GM12892 (cell line): ENCODE data around the gene GDPD5.

Experiments used
- DNase-seq: peaks from one replicate; pipeline ENCODE4 v3.0.0; 2011; ENCODE audit not compliant: insufficient read length
- FAIRE-seq: peaks from 2 replicates; lab custom pipeline; 2011; peaks lifted over from hg19 to GRCh38; lab: Jason Lieb, UNC
- POLR2A ChIP-seq: IDR thresholded peaks from 2 replicates; pipeline ENCODE4 v1.6.1; 2011; ENCODE audit warnings: low read depth, low read length, control low read depth
- POLR2AphosphoS5 ChIP-seq: IDR thresholded peaks from 2 replicates; pipeline ENCODE4 v1.6.1; 2011; ENCODE audit warnings: low read depth, low read length, control low read depth
- TAF1 ChIP-seq: IDR thresholded peaks from 2 replicates; pipeline ENCODE4 v1.6.1; 2011; ENCODE audit warnings: low read depth, mild to moderate bottlenecking, control low read depth, low read length, borderline replicate concordance

Gene GDPD5

GRCh38 chr11:75490221-75491181 is 35.2 kb downstream of the GDPD5 start:
- no peak for TF ChIP-seq POLR2A
- TF ChIP-seq TAF1, result 0 out of 2 replicates have a peak, but pooled peaks have one; percentile 16
- no peak for FAIRE-seq
- DNase-seq, result no peak

DNA sequence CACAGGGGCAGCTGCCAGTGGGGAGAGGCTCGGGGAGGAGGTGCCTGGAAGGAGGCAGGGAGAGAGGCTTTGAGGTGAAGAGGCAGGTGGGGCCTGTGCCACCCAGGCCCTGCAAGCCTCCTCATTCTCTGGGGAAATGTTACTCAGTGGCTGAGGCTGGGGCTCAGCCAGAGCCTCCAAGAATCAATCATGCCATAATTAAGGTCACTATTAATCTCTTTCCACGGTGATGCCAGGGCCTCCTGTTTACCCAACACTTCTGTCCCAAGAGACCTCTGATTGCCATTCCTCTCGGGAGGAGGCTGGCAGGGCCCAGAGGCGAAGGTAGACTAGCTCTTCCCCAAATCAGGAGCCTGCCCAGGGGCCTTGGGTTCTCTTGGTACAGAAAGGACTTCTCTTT is 38.4 kb downstream of the GDPD5 start:
- FAIRE-seq (no peak), DNase-seq (no peak)
- no peak for TF ChIP-seq POLR2AphosphoS5
- TF ChIP-seq POLR2A, result no peak
- TF ChIP-seq TAF1, result no peak

DNA sequence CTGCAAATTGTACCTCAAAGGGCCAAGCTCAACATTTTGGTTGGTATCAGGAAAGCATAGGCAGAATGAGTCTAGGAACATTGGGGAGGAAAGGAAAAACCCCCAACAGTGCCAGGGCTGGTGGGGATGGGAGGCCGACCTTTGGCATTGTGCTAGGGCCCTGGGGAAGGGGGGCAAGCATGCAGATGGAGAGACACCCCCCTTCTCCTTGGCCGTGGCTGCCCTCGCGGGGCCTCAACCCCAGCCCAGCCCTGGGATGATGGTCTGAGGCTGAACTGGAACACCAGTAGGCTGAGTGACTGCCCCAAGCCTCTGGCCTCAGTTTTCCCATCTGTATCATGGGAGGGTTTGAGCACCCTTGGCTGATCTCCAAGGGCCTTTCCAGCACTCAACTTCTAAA is 40.0 kb downstream of the GDPD5 start:
- no peak for DNase-seq
- TF ChIP-seq POLR2A, result no peak
- no peak for TF ChIP-seq TAF1
- no peak for TF ChIP-seq POLR2AphosphoS5
- no peak for FAIRE-seq

GRCh38 chr11:75482931-75483469 is 42.7 kb downstream of the GDPD5 start:
- no peak for DNase-seq
- no peak for TF ChIP-seq POLR2AphosphoS5
- TF ChIP-seq POLR2A, result no peak
- TF ChIP-seq TAF1, result no peak
- no peak for FAIRE-seq

DNA sequence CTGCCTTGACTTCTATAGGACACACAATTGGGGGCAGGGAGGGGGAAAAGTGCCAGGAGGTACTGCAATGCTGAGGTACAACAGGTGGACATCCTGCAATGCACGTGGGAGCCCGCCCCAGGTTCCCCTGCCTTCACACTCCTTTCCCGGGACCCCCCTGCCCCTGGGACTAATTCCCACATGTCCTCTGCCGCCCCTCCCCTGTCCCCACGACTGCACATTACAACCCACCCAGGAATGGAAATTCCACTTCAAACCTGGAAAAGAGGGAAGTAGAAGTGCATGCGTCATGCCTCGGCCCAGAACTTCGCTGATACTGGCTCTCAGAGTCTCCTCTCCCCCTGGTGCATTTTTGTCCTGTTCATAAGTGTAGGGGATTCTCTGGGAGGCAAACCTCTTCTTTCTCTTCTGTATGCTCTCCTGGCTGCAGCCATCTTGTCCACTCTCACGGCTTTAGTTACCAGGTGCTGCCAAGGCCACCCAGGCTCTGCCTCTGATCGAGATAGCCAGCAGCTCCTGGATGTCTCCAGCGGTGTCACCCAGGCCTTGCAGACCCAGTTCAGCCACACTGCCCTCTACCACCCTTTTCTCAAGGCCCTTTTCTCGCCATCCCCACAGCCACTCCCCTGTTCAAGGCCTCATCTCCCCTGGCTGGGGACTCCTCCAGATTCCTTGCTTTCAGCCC is 43.7 kb downstream of the GDPD5 start:
- DNase-seq (no peak), FAIRE-seq (no peak)
- TF ChIP-seq TAF1 (no peak), POLR2A (no peak), POLR2AphosphoS5 (no peak)

GRCh38 chr11:75481223-75481921 is 44.4 kb downstream of the GDPD5 start:
- DNase-seq (peak; percentile 43), FAIRE-seq (no peak)
- TF ChIP-seq TAF1, result no peak
- no peak for TF ChIP-seq POLR2A
- TF ChIP-seq POLR2AphosphoS5, result no peak

GRCh38 chr11:75480185-75481175 is 45.3 kb downstream of the GDPD5 start:
- DNase-seq, result no peak
- TF ChIP-seq POLR2AphosphoS5 (no peak), TAF1 (no peak), POLR2A (no peak)
- no peak for FAIRE-seq

DNA sequence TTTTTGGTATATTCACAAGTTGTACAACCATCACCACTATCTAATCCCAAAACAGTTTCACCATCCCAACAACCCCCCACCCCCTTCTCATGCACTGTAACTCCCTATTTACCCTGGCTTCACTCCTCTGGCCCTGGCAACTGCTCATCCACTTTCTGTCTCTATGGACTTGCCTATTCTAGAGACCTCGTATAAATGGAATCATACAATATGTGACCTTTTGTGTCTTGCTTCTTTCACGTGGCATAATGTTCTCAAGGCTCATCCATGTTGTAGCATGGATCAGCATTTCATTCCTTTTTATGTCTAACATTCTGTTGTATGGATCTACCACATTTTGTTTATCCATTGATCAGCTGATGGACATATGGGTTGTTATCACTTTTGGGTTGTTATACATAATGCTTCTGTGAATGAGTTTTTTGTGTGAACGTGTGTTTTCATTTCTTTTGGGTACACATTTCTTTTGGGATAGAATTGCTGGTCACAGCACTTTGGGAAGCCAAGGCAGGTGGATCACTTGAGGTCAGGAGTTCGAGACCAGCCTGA is 46.1 kb downstream of the GDPD5 start:
- FAIRE-seq (no peak), DNase-seq (no peak)
- TF ChIP-seq POLR2AphosphoS5, result no peak
- TF ChIP-seq POLR2A, result no peak
- no peak for TF ChIP-seq TAF1

GRCh38 chr11:75478783-75479596 is 46.8 kb downstream of the GDPD5 start:
- TF ChIP-seq POLR2AphosphoS5 (no peak), TAF1 (no peak), POLR2A (no peak)
- FAIRE-seq (no peak), DNase-seq (no peak)

GRCh38 chr11:75477614-75477935 is 48.2 kb downstream of the GDPD5 start:
- FAIRE-seq (no peak), DNase-seq (no peak)
- no peak for TF ChIP-seq POLR2A
- TF ChIP-seq TAF1, result no peak
- no peak for TF ChIP-seq POLR2AphosphoS5
